Thoracic aorta (tissue), 2 donors: ENCODE results near the gene FSTL3. TPM values are rescaled to one million over a fixed set of nuclear protein-coding genes. Genes with fewer than 3 reads are reported as not detected.

Experiments used
- ATAC-seq: fragments of 150-250 bp; one replicate; pipeline ENCODE4 v1.8.0; 2017; ENCODE audit warnings: low read depth; ENCODE audit not compliant: insufficient number of reproducible peaks, low FRiP score
- DNase-seq: peaks from one replicate; pipeline ENCODE4 v3.0.0-alpha.2; 2020; ENCODE audit warnings: low spot score
- H3K27ac ChIP-seq, 2 donors: fragments of 200-600 bp; sonication (generic); 1 replicate in 1 of 2; 2 replicates in 1 of 2; pipeline ENCODE4 v1.5.1; 2016; ENCODE audit warnings: mild to moderate bottlenecking in 2 of 2, moderate library complexity in 2 of 2
- H3K27me3 ChIP-seq: fragments of 200-600 bp; sonication (generic); replicated peaks from 2 replicates; pipeline ENCODE4 v1.6.0; 2016; ENCODE audit warnings: mild to moderate bottlenecking; ENCODE audit not compliant: insufficient read depth
- H3K36me3 ChIP-seq: fragments of 200-600 bp; sonication (generic); one replicate; pipeline ENCODE4 v1.5.1; 2016
- H3K4me1 ChIP-seq, 2 donors: fragments of 200-600 bp; sonication (generic); 1 replicate in 1 of 2; 2 replicates in 1 of 2; pipeline versions ENCODE4 v1.5.1 to v1.6.0; 2016; ENCODE audit warnings: low read depth in 2 of 2, mild to moderate bottlenecking in 1 of 2; ENCODE audit not compliant: control insufficient read depth in 1 of 2
- H3K4me3 ChIP-seq: fragments of 200-600 bp; sonication (generic); 2 replicates; pipeline ENCODE4 v1.5.1; 2016; ENCODE audit warnings: mild to moderate bottlenecking
- H3K9me3 ChIP-seq: fragments of 200-600 bp; sonication (generic); 2 replicates; pipeline ENCODE4 v1.5.1; 2016
- CTCF ChIP-seq: fragments of 200-600 bp; sonication (generic); IDR thresholded peaks from one replicate; pipeline ENCODE4 v1.5.1; 2019; ENCODE audit warnings: antibody characterized with exemption
- total RNA-seq, 2 donors: library from RNA; depleted of rRNA; stranded (reverse); fragments of >200 nt; gene quantifications; one replicate each; pipeline versions ENCODE4 v1.1.0 to v1.2.3, GENCODE V29; 2016

FSTL3 gene
- total RNA-seq, 2 donors from 2014 or later = 361 to 595 TPM

- H3K36me3 ChIP-seq = no peaks in the 10 kb centered on the region
- no peak for ATAC-seq
These were observed 33.2 kb downstream of the FSTL3 start for GRCh38 chr19:709196-709964.

GRCh38 chr19:709965-710571, 33.9 kb downstream of the FSTL3 start:
- DNase-seq = no peak
- H3K27me3 ChIP-seq = no peaks in the 10 kb centered on the region
- no peak overlapping the region for H3K27ac ChIP-seq
- TF ChIP-seq CTCF = no peak
- H3K4me3 ChIP-seq = peak overlapping the region; percentile 56
- H3K4me1 ChIP-seq = peaks cover 0 to 14% of the 10 kb centered on the region in 2 donors
- no peak for ATAC-seq
- no peaks in the 10 kb centered on the region for H3K9me3 ChIP-seq
- no peaks in the 10 kb centered on the region for H3K36me3 ChIP-seq

More at GRCh38 chr19:709196-709964, 33.2 kb downstream of the FSTL3 start:
- no peak for TF ChIP-seq CTCF
- peak overlapping the region in 1 of 2 donors; percentile 8 for H3K27ac ChIP-seq
- H3K4me1 ChIP-seq = peaks cover 0 to 14% of the 10 kb centered on the region in 2 donors
- no peak for DNase-seq
- H3K9me3 ChIP-seq = no peaks in the 10 kb centered on the region
- no peaks in the 10 kb centered on the region for H3K27me3 ChIP-seq
- H3K4me3 ChIP-seq = peak overlapping the region; percentile 56

DNA sequence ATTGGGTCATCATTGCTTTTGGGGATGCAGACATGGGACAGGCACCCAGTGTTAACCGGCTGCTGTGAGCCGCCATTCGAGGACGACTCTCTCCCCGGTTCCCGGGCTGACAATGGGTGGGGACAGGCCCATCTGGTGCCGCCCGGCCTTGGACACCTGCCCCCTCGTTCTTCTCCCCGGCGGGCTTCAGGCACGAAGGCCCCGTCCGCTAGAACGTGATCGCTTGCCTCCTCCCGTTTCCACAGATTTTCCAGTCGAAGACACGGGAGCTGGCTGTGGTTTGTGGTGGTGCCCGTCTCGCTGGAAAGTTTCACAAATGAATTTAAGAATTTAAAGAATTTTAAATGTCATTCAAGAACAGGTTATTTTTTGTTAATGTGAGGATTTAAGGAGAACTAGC, 34.6 kb downstream of the FSTL3 start:
- Histone ChIP-seq H3K4me3 (no peak overlapping the region), H3K27me3 (no peaks in the 10 kb centered on the region), H3K9me3 (no peaks in the 10 kb centered on the region), H3K27ac (no peak overlapping the region), H3K4me1 (peaks cover 0 to 14% of the 10 kb centered on the region in 2 donors), H3K36me3 (no peaks in the 10 kb centered on the region)
- no peak for DNase-seq
- ATAC-seq = no peak
- TF ChIP-seq CTCF = no peak

GRCh38 chr19:711254-711653, 35.1 kb downstream of the FSTL3 start:
- Histone ChIP-seq H3K27ac (no peak overlapping the region), H3K9me3 (no peaks in the 10 kb centered on the region), H3K27me3 (no peaks in the 10 kb centered on the region), H3K4me3 (no peak overlapping the region), H3K36me3 (no peaks in the 10 kb centered on the region), H3K4me1 (peaks cover 0 to 14% of the 10 kb centered on the region in 2 donors)
- no peak for DNase-seq
- ATAC-seq = no peak
- no peak for TF ChIP-seq CTCF

GRCh38 chr19:715347-715746, 39.2 kb downstream of the FSTL3 start:
- Histone ChIP-seq H3K36me3 (no peaks in the 10 kb centered on the region), H3K4me1 (no peaks in the 10 kb centered on the region), H3K4me3 (no peak overlapping the region), H3K27ac (no peak overlapping the region), H3K27me3 (no peaks in the 10 kb centered on the region), H3K9me3 (no peaks in the 10 kb centered on the region)
- TF ChIP-seq CTCF = no peak
- no peak for DNase-seq
- no peak for ATAC-seq
